Measurements from ENCODE around the gene CALR3.
A peak's percentile ranks its signal among the peaks of the same experiment; 100 is the strongest.
"Not testable (repeated sequence)": the region's sequence is repeated elsewhere in the genome, so short reads cannot be mapped to it uniquely, and the experiment has no call there.

Gene CALR3

DNA sequence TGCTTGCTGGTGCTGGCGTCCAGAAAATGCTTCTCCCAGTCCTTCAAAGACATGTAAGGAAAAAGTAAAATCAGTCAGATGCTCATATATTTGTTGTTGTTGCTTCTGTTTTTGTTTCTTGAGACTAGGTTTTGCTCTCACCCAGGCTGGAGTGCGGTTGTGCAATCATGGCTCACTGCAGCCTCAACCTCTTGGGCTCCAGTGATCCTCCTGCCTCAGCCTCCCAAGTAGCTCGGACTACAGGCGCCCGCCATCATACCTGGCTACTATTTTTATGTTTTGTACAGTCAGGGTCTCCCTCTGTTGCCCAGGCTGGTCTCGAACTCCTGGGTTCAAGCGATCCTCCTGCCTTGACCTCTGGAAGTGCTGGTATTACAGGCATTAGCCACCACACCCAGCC lies 13.2 kb downstream of the CALR3 start:
- no peak for DNase-seq

DNA sequence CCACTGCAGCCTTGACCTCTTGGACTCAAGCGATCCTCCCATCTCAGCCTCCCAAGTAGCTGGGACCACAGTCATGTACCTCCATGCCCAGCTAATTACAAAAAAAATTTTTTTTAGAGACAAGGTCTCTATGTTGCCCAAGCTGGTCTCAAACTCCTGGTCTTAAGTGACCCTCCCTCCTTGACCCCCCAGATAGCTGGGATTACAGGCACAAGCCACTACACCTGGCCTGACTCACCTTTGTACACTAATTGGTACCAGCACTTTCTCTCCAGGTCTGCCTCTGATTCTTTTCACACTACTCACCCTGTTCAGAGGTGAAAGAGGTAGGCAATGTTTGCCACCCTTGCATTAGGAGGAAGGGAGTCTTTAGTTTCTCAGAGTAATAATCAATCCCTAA lies 18.7 kb downstream of the CALR3 start:
- no peak for DNase-seq

DNA sequence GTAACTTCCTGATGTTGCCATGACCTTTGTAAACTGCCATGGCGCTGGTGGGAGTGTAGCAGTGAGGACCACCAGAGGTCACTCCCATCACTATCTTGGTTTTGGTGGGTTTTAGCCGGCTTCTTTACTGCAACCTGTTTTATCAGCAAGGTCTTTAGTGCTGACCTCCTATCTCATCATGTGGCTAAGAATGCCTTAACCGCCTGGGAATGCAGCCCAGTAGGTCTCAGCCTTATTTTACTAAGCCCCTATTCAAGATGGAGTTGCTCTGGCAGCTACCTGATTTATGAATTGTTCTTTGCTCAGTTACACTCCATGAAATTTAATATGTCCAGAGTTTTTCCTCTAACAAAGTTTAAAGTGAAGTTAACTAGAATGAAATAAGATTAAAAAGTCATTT lies 19.6 kb downstream of the CALR3 start:
- DNase-seq = peak; percentile 53

DNA sequence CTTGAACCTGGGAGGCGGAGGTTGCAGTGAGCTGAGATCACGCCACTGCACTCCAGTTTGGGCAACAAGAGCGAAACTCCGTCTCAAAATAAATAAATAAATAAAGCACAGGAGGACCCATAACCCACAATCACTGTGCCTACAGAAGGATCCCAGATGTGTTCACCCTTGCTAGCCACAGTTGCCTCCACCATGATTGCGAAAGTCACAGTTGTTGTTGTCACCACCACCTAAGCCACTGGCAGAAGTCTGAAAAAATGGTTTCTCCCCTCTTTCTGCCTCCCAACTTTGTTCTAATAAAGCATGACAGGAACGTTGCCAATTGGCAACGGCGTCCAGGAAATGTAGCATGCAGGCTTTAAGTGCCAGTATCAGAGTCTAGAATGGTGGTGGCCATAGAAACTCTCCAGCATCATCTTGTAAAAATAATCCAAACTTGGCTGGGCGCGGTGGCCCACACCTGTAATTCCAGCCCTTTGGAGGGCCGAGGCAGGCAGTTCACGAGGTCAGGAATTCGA lies 22.0 kb downstream of the CALR3 start:
- DNase-seq = no peak

DNA sequence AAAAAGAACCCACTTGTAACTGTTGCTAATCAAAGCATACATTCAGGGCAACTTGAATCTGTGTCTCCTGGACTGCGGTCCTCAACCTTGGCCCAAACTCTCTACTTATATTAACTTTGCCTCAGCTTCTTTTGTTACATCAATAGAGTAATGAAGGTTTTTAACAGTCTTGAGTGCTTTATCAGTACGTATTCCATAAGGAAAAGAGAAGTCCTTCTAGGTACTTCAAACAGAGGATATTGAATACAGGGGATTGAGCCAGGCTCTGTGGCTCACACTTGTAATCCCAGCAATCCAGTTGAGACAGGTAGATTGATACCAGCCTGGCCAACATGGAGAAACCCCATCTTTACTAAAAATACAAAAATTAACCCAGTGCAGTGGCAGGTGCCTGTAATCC lies 23.0 kb downstream of the CALR3 start:
- DNase-seq = no peak

DNA sequence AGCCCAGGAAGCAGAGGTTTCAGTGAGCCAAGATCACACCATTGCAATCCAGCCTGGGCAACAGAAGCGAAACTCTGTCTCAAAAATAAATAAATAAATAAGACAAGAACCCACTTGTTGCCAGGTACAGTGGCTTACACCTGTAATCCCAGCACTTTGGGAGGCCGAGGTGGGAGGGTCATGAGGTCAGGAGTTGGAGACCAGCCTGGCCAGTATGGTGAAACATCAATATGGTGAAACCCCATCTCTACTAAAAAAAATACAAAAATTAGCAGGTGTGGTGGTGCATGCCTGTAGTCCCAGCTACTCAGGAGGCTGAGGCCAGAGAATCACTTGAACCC lies 23.4 kb downstream of the CALR3 start:
- DNase-seq = not testable (repeated sequence)

DNA sequence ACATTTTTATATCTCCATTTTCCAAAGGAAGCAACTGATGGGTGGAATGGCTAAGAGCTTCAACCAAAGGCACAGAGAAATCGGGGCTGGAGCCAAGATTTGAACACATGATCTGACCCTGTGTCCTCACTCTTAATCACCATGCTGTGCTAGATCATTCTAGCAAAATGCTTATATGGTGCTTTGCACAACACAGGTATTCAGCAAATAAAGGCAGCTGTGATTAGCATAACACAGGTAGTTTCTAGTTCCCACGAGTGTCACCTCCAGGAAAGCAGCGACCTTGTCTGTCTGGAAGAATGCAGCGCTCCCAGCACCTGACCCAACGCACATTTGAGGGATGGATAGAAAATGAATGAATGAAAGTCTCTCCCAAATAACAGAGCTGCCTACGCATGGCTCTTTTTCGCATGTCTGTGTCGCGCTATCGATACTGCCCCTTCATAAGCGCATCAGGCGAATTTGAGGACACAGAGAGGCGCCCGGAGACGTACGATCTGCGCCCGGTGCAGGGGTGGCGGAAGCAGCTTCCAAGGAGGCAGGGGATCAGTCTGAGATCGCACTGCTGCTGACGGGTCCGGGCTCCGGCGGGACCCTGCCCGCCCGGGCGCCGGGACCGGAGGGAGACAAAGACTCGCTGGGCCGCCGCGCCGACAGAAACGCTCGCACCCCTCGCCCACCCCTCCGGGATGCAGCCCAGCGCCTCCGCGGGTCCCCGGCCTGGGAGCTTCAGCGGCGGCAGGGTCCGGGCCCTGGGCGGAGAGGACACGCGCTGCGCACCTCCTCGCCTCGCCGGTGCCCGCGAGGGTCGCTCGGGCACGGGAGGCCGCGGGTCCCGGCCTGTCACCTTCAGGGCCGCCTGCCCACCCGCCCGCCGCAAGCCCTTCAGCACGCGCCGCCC lies 24.8 kb downstream of the CALR3 start:
- DNase-seq = peak; percentile 44

DNA sequence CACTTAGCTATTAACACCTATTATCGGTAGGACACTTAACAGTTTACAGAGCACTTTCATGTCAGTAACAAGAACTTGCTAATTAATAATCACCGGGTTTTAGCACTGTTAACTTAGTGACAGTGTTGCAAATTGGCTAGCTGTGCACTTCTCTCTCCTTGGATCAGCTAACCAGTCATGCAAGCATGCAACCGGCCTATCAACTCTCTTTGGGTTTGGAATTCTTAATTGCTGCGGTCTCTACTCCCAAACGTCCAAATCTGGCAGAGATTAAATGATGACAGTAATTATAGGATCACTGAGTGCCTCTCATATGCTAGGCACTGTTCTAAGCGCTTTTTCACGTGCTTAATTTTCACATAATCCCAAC lies 25.4 kb downstream of the CALR3 start:
- DNase-seq = no peak

DNA sequence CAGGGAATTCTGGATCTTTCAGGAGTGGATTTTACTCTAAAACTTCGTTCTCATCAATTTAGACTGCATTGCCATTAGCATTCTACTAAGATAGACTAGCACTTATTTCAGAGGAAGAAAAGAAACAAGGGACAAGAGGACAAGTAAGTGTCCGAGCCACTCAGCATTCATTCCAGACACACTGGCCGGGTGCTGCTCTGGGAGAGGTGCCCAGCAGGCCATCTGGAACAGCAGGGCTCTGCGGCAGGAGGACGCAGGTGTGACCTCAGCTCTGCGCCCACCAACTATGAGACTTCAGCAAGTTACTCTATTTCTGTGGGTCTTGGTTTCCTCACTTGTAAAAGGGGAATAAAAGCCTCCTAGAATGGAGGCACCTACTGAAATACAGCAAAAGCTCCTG lies 28.4 kb downstream of the CALR3 start:
- DNase-seq = no peak

DNA sequence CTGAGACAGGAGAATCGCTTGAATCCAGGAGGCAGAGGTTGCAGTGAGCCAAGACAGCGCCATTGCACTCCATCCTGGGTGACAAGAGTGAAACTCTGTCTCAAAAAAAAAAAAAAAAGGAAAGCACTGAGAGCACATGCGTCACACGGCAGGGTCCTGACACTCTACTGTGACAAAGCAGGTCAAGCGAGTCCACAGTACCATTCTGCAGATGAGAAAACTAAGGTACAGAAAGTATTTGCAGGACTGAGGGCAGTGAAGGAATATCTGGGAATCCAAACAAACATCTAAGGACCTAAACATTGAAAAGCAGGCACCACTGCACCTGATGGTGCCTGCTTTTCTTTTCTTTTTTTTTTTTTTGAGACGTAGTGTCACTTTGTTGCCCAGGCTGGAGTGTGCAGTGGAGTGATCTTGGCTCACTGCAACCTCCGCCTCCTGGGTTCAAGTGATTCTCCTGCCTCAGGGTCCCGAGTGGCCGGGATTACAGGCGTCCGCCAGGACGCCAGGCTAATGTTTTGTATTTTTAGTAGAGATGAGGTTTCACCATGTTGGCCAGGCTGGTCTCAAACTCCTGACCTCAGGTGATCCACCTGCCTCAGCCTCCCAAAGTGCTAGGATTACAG lies 29.1 kb downstream of the CALR3 start:
- not testable (repeated sequence) for DNase-seq

DNA sequence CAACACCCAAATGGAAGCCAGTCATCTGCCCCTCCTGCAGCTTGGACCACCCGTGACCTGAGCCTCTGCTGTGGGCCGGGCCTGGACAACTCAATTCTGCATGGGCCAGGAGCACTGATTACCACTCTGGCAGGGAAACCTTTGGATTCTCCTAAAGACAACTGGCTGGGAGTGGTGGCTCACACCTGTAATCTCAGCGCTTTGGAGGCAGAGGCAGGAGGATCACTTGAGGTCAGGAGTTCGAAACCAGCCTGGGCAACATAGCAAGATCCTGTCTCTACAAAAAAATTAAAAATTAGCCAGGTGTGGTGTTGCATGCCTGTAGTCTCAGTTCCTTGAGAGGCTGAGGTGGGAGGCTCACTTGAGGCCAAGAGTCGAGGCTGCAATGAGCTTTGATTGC lies 30.7 kb downstream of the CALR3 start:
- no peak for DNase-seq

DNA sequence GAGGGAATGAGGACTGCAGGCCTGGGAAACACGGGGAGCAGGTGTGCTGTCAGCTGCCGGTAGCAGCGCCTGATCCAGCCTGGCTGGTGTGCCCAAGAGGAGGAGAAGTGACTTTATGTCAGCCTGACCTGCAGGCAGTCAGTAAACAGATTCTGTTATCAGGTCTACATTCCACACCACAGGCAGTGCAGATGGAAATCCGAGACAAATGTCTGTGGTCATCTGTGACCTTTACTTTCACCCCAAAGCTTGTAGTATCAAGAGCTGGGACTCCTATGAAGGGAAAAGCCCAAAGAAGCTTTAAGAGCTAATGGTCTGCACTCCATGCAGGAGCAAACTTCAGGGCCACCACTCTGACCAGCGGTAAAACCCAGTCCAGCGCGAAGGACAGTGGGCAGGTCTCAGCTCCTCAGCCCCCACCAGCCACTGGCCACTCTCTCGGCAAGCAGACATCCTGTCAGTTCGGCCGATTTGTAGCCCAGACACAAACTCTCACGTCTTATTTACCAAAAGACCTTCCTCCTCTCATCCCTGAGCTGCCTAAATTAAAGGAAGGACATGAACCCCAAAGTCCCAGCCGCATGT lies 31.9 kb downstream of the CALR3 start:
- DNase-seq = peak; percentile 59

DNA sequence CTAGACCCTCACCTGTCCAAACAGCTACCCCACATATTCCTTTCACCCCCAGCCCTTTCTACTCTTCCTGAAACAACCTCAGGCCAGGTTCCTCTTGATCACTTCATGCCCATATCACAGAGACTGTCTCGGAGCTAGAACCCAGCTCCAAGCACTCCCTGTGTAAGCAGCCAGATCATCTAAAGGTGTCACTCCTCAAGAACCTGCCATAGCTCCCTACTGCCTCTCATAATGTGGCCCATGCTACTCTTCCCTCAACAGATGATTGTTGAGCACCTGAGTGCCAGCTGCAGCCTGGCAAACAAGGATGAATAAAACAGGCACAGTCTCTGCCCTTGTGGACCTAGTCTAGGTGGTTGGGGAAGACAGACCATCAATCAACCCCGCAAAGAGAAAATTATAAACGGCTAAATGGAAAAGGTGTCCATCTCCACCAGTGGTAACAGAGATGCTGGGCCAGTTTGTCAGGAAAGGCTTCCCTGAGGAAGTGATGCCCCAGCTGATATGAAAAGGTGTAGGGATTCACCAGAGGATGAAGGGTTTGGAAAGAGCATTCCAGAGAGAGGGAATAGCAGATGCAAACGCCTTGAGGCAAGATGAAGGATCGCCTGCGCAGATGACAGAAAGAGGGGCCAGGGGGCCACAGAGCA lies 32.5 kb downstream of the CALR3 start:
- no peak for DNase-seq

DNA sequence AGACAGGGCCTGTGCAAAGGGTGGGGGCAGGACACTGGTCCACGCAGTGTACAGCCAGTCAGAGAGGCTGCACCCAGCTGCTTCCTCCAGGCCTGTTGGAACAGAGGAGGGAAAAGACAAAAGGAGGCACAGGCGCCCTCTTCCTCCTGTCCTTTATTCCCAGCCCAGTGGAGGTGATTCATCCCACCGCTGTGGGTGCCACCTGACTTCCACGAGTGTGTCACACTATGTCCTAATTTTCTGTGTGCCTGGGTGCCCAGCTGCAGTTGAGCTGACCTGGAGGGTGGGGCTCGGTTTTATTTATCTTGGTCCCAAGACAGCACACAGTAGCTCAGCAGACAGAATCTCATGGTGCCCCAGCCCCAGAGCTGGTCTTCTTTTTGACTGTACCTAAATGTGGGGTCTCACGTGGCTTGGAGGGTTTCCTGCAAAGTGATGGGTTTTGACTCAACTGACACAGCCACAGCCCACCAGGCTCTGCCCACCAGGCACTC lies 33.2 kb downstream of the CALR3 start:
- peak; percentile 72 for DNase-seq

DNA sequence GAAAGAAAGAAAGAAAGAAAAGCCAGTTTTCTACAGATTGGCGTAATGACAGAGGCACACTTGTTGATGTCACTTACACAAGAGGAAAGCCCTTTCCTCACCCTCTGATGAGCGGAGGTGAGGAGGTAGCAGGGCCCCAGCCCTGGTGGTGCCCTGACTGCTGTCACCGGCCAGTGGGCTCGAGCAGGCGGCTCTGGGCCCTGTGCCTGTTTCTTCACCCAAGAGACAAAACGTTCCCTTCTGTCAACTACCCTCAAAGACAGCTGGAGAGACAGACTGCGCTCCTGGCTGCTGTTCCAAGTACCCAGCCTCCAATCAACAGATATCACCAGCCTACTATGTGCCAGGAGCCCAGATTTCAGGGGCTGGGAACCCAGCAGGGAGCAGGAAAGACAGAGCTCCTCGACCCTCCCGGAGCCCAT lies 34.3 kb downstream of the CALR3 start:
- DNase-seq = no peak

DNA sequence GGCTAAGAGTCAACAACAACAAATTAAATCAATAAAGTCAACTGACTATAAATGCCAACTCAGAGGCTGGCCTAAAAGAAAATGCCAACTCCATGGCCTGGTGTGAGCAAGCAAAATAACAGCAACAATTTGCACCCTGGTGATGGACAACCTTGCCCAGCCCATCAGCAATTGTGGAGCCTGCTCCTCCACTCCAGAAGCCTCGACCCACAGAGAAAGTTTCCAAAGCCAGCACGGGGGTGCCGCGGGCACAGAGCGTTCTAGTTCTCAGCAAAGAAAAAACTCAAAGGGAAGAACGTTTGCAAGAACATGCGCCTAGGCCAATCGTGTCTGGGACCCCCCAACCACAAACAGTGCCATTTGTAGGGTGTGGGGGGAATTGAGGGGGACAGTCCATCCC lies 35.5 kb downstream of the CALR3 start:
- DNase-seq = no peak

DNA sequence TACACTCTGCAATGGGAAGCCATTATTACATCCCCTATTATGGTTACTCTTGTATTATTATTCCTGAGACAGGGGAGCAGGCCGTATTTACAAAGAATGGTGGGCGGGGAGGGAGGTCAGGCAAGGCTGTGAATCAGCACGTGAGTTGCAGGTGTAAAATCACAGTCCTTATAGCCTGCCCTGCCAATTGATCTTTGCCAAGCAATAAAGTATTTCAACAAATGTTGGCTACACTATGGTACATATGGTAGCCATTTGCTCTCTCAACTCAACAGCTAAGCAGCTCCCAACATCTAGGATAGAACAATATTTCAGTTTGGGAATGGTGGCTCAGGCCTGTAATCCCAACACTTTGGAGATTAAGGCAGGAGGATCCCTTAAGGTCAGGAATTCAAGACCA lies 36.3 kb downstream of the CALR3 start:
- no peak for DNase-seq

DNA sequence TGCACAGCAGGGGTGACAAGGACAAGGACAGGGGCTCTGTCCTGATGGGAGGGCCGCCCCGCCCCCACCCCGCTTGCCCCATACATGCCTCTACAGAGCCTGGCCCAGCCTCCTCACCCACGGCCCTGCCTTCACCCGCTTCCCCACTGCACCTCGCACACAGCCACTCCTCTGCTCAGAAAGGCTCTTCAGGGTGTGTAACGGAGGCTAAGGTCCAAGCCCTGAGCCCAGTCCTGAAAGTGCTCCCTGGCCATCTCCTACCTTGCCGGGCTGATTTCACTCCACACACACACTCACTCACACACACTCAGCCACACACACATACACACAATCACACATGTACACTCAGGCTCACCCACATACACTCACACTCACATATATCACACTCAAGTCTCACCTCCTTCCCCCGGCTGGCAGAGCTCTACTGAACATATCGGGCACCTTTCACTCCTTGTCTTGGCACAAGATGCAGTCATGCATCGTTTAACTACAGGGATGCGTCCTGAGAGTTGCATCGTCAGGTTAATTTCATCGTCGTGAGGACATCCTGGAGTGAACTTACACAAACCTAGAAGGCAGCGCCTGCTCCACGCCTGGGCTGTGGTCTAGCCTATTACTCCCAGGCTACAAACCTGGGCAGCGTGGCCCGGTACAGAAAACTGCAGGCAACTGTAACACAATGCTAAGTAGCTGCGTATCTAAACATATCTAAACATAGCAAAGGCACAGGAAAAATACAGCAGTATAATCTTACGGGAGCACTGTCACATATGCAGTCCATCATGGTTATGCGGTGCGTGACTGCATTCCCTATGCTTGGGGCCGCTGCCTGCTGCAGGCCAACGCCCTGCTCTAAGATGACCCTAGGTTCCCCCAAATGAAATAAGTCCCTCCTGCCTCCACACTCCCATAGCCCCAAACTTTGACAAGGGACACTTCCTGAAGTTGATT lies 37.3 kb downstream of the CALR3 start:
- no peak for DNase-seq

DNA sequence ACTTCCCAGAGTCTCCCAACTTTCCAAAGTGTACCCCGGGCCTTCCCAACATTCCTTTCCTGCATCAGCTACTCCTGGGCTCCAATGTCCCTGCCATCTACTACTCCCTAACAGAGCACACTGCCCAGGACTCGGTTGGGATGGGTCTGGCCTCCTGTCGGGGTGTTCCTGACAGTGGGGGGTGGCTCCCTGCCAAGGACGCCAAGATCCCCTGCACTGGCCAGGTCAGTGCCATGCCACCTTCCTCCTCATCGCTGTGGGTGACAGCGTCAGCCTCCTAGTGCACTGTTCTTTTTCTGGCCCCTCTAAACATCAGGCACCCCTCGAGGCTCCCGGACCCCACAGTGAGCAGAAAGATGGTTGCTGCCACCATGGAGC lies 38.0 kb downstream of the CALR3 start:
- no peak for DNase-seq

DNA sequence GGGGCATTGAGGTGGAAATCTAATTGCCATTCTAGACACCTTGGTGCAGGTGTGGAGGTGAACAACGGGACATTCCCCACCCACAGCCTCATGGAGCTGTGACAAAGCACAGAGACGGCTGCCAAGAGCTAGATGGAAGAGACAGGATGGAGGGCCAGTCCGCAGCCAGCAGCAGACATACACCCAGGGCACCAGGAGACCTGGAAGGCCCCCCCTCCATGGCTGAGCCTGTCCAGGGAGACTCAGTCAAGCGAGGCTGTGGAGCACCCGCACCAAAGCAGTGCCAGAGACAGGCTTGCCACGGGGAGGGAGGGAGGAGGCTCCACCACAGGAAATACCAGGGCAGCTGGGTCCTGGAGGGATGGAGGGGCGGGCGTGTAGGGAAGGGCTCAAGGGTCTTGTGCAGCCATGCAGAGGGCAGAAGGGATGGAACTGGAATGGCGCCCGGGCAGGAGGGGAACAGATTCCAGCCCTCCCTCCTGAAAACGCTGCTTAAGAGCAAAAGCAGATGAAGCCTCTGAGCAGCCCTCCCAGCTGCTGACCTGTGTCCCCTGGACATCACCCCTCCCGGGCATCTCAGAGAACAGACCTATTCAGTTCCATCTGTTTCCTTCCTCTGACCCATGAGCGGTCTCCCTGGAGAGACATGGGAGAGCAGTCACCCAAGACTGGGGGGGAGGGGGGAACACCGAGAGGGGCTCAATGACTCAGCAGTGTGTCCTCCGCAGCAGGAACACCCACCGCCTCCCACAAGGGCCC lies 38.6 kb downstream of the CALR3 start:
- no peak for DNase-seq

DNA sequence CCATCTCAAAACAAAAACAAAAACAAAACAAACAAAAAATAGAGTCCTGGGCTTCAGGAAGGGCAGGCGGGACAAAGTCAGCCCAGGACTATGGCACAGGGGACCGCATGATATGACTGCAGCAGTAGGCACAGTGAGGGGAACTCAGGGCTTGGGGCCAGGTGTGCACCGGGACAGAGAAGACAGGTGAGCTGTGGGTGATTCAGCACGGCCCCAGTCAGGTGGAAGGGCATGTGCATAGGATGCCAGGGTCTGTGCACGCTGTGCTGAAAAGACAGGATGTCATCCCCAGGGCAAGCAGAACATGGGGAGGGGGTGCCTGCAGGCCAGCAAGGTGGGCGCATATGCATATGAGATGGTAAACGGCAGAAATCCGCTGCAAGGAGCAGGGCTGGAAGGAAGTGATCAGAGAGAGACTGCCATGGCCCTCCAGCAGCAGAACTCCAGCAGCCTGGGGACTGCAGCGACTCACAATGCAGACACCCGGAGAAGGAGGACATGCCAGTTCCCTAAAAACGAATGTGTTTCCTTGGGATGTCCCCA lies 39.2 kb downstream of the CALR3 start:
- no peak for DNase-seq
